Ovary (tissue), 9 donors: ENCODE data around the gene ARNT2. TPM values are rescaled to one million over a fixed set of nuclear protein-coding genes. Genes with fewer than 3 reads are reported as not detected.

ENCODE experiments used
- DNase-seq, 5 donors: peaks; one replicate each; pipeline ENCODE4 v3.0.0-alpha.2; 2019 to 2020
- H3K27ac ChIP-seq, 2 donors: fragments of 200-600 bp; one replicate each; pipeline versions ENCODE4 v1.5.1 to v1.8.0; 2019 to 2022
- H3K27me3 ChIP-seq: fragments of 200-600 bp; one replicate; pipeline ENCODE4 v1.8.0; 2022
- H3K36me3 ChIP-seq: fragments of 200-600 bp; sonication (generic); one replicate; pipeline ENCODE4 v1.5.1; 2019
- H3K4me1 ChIP-seq: one replicate; pipeline ENCODE4 v1.8.1; 2013; ENCODE audit warnings: mild to moderate bottlenecking, moderate library complexity; ENCODE audit not compliant: insufficient read depth
- H3K4me3 ChIP-seq: fragments of 200-600 bp; sonication (generic); one replicate; pipeline ENCODE4 v1.5.1; 2017
- H3K9me3 ChIP-seq, 2 donors: fragments of 200-600 bp in 1 of 2; sonication (generic) in 1 of 2; one replicate each; pipeline versions ENCODE4 v1.5.1 to v1.8.1; 2013 to 2019; ENCODE audit warnings: mild to moderate bottlenecking in 1 of 2, moderate library complexity in 1 of 2
- EP300 ChIP-seq: sonication (generic); formaldehyde crosslinking; IDR thresholded peaks from one replicate; pipeline ENCODE4 v1.6.1; 2017; ENCODE audit warnings: antibody characterized with exemption
- POLR2A ChIP-seq: fragments of 450-650 bp; IDR thresholded peaks from one replicate; pipeline ENCODE4 v1.6.1; 2017; ENCODE audit warnings: antibody characterized with exemption, mild to moderate bottlenecking, moderate library complexity
- whole genome bisulfite sequencing, 3 donors: extraction: QIAGEN DNeasy Blood & Tissue Kit in 1 of 3; methylation state at CpG; one replicate each; pipeline versions ENCODE4 v1.1.5 to v1.1.7; 2013 to 2017; 5-methylcytosine and 5-hydroxymethylcytosine counted together
- intact Hi-C, 4 donors: fragments of 100-400 bp; cut with DNase I; formaldehyde crosslinking; loops; one replicate each; pipeline versions ENCODE4 v1.11.0 to v1.15.1; 2022 to 2023
- polyA plus RNA-seq, 2 donors: library from polyadenylated mRNA; stranded (reverse); fragments of 200-250 nt in 1 of 2; fragments of 350-450 nt in 1 of 2; fragmentation: Illumina TruSeq in 1 of 2; extraction: RNeasy Lipid Tissue Mini Kit (QIAGEN cat#74804) in 1 of 2; gene quantifications; one replicate each; pipeline ENCODE4 v1.2.3, GENCODE V29; 2013 to 2014
- total RNA-seq, 7 donors: library from RNA; depleted of rRNA in 2 of 7; stranded (reverse); fragments of >200 nt in 2 of 7; fragmentation: NEBNext Ultra II Directional in 3 of 7; extraction: Animal tissue kit (Norgen Biotek cat#: 25700) in 3 of 7; gene quantifications; one replicate each; pipeline versions ENCODE4 v1.1.0 to v1.2.4, GENCODE V29; 2016 to 2023
- TF ChIP-seq, protein P1 (sequence below), 3 donors: fragments of 450-650 bp in 2 of 3; fragments of 200-600 bp in 1 of 3; IDR thresholded peaks; one replicate each; pipeline versions ENCODE4 v1.5.1 to v1.8.0; 2016 to 2022; ENCODE audit warnings: antibody characterized with exemption in 3 of 3, mild to moderate bottlenecking in 1 of 3
- donor health status: DM: no; HTN: no; CAD: no; lungs with moderate emphysema.
- donor health status: DM: no; HTN: no; CAD: no.
- donor health status: Bipolar disorder and iron deficiency.
- donor health status: DM: yes; HTN: yes; CAD: no.
- donor health status: DM: no; HTN: no; CAD: no.
- donor health status: DM: yes; HTN: yes; CAD: no.

Gene ARNT2
- total and polyA plus RNA-seq, 9 donors: 11.0 to 20.5 (median 16.2) TPM

DNA sequence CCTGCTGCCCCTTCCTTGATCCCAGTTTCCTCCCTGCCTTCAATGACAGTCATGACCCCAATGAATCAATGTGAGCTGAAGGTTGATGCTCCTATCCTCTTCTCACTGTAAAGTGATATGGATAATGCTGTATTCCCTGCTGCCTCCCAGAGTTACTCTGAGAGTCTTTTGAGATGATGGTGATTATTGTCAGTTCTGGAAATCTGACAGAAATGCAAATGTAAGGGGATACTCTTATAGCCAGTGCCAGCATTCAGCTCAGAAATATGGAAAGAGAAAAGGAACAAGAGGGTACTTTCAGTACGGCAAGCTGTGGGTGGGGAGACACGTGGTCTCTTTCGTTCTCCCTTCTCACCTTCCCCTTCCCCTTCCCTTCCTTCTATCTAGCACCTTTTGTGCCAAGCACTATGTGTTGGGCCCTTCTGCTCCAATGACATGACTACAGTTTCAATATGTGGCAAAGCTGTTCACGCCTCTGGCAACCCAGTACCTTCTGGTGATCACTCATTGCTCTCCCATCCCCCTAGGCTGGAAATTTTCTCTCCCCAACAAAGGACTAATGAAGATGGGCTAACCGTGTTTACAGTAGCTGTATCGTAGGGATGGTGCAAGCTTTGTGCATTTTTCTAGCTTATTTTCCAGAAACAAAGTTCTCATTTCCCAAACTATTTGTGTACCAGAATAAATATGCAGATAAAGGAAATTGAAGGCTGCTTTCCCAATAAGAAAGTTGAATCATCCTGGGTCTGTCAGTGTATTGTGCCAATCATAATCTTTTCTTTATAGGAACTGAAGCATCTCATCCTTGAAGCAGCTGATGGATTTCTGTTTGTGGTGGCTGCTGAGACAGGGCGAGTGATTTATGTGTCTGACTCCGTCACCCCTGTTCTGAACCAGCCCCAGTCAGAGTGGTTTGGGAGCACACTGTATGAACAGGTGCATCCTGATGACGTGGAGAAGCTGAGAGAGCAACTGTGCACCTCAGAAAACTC lies 70.3 kb downstream of the ARNT2 start:
- DNase-seq: no peak
- H3K4me1 ChIP-seq: peaks cover 3% of the 10 kb centered on the region
- TF ChIP-seq, protein P1, sequence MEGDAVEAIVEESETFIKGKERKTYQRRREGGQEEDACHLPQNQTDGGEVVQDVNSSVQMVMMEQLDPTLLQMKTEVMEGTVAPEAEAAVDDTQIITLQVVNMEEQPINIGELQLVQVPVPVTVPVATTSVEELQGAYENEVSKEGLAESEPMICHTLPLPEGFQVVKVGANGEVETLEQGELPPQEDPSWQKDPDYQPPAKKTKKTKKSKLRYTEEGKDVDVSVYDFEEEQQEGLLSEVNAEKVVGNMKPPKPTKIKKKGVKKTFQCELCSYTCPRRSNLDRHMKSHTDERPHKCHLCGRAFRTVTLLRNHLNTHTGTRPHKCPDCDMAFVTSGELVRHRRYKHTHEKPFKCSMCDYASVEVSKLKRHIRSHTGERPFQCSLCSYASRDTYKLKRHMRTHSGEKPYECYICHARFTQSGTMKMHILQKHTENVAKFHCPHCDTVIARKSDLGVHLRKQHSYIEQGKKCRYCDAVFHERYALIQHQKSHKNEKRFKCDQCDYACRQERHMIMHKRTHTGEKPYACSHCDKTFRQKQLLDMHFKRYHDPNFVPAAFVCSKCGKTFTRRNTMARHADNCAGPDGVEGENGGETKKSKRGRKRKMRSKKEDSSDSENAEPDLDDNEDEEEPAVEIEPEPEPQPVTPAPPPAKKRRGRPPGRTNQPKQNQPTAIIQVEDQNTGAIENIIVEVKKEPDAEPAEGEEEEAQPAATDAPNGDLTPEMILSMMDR (IDR thresholded peaks at IDR 0.05): no peak
- TF ChIP-seq EP300: no peak
- TF ChIP-seq POLR2A: no peak
- no peaks in the 10 kb centered on the region for H3K9me3 ChIP-seq
- H3K27ac ChIP-seq: no peak overlapping the region
- 65 to 75% (median 74%) methylated on average over 9 of the region's 9 CpGs for WGBS, 3 donors
- H3K27me3 ChIP-seq: no peaks in the 10 kb centered on the region
- no peaks in the 10 kb centered on the region for H3K36me3 ChIP-seq
- intact Hi-C loops: no loop called here
- no peak overlapping the region for H3K4me3 ChIP-seq

DNA sequence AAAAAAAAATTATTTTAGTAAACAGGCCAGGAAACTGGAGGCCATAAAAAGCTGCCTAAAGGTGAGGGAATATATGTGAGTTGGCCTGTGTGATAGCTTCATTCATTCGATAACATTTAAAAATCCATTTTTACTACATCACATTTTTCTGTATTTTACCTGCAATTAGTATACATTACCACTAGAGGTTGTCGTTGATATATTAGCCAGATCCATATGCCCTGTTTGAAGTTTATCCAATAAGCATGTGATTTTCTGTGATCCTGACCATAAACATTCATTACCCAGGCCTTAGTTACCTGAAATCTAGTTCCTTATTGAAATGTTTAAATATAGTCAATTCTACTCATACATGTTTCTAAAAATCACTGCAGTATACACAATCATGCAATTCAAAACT lies 71.4 kb downstream of the ARNT2 start:
- Histone ChIP-seq H3K4me3 (no peak overlapping the region), H3K27me3 (no peaks in the 10 kb centered on the region), H3K27ac (no peak overlapping the region), H3K36me3 (no peaks in the 10 kb centered on the region), H3K9me3 (no peaks in the 10 kb centered on the region), H3K4me1 (peaks cover 9% of the 10 kb centered on the region)
- WGBS, 3 donors: 92 to 97% (median 97%) methylated on average over 2 of the region's 2 CpGs
- TF ChIP-seq EP300 (no peak), POLR2A (no peak)
- TF ChIP-seq, protein P1 (IDR thresholded peaks at IDR 0.05): no peak
- intact Hi-C loops: no loop called here
- no peak for DNase-seq

DNA sequence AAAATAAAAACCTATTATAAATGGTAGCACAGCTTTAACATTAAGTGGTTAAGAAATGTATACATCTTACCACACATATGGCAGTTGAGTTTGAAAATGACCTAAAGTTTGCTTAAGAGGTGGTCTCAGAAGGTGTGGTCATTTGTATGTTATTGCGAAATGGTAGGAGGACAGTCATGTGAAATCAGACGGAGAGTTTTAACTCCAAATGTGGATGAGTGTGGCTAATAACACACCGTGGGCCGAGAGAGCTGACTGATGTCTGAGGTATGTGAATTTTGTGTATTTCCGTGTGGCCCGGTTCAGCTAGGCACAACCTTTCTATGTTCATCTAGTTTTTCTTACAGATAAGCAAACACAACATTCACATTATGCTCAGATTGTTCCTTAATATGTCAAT lies 71.9 kb downstream of the ARNT2 start:
- no peak for DNase-seq
- Histone ChIP-seq H3K4me1 (peaks cover 11% of the 10 kb centered on the region), H3K27ac (no peak overlapping the region), H3K4me3 (no peak overlapping the region), H3K9me3 (no peaks in the 10 kb centered on the region), H3K27me3 (no peaks in the 10 kb centered on the region), H3K36me3 (no peaks in the 10 kb centered on the region)
- TF ChIP-seq, protein P1 (IDR thresholded peaks at IDR 0.05): no peak
- TF ChIP-seq EP300 (no peak), POLR2A (no peak)
- 96 to 98% (median 98%) methylated on average over 6 of the region's 6 CpGs for WGBS, 3 donors
- intact Hi-C loops: no loop called here

DNA sequence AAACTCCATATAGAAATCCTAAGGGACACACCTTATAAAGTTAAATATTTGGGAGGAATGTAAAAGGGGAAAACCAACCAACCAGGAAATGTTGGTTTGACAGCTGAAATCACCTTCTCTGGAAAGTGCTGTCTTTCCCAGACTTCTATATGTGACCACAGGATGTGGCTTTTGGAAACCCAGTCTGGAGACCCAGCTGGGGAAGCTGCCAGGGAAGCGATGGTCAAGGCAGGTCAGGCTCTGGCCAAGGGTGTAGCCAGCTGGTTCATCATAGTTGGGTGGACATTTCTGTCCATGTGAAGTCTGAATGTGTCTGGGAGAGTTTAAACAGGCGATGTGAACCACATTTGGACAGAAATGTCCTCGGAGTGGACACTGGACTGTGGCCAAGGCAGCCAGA lies 73.9 kb downstream of the ARNT2 start:
- Histone ChIP-seq H3K27ac (peak overlapping the region in 1 of 2 donors; percentile 11), H3K36me3 (no peaks in the 10 kb centered on the region), H3K9me3 (no peaks in the 10 kb centered on the region), H3K4me1 (peaks cover 16% of the 10 kb centered on the region), H3K27me3 (no peaks in the 10 kb centered on the region), H3K4me3 (no peak overlapping the region)
- WGBS, 3 donors: 68 to 91% (median 85%) methylated on average over 3 of the region's 3 CpGs
- TF ChIP-seq, protein P1 (IDR thresholded peaks at IDR 0.05): no peak
- intact Hi-C loops: no loop called here
- no peak for DNase-seq
